ENCODE data around the gene TXNDC16. TPM values are rescaled to one million over a fixed set of nuclear protein-coding genes. Genes with fewer than 3 reads are reported as not detected.
A peak's percentile ranks its signal among the peaks of the same experiment; 100 is the strongest.

The TXNDC16 gene
- polyA plus RNA-seq, 1 donor (not counting 4 experiments of a cell fraction or from before 2014, with no cell fraction given) = 1.9 TPM

GRCh38 chr14:52457411-52457810 is 94.9 kb downstream of the TXNDC16 start:
- H3K9me3 ChIP-seq (ENCODE audit: control insufficient read depth, low read depth, low read length) = no peaks in the 10 kb centered on the region
- DNase-seq (ENCODE audit: low read depth, low spot score) (no peak), FAIRE-seq (no peak)
- H3K27me3 ChIP-seq (ENCODE audit: control insufficient read depth, extremely low read depth, insufficient read depth, low read length) = no peaks in the 10 kb centered on the region
- no peaks in the 10 kb centered on the region for H3K36me3 ChIP-seq (ENCODE audit: control insufficient read depth in 2 of 2, extremely low read depth in 1 of 2, insufficient read depth in 2 of 2, low read length in 2 of 2)
- dilution Hi-C loops (cut with MboI; ENCODE audit: extremely low pct_ligation_motif_present, low sequenced_read_pairs) = no loop called here
- no peak overlapping the region for H3K27ac ChIP-seq (ENCODE audit: control insufficient read depth, insufficient read depth, low read length)
- peaks cover 25% of the 10 kb centered on the region for H3K4me1 ChIP-seq (ENCODE audit: control insufficient read depth, extremely low read depth, insufficient read depth, low read length)
- H3K4me3 ChIP-seq (ENCODE audit: control insufficient read depth in 2 of 3, extremely low read depth in 1 of 3, insufficient read depth in 2 of 3, low read depth in 1 of 3, low read length in 3 of 3) = no peak overlapping the region
- H3K79me2 ChIP-seq (ENCODE audit: control insufficient read depth, insufficient read depth, low read length) = no peaks in the 10 kb centered on the region
- no peaks in the 10 kb centered on the region for H3K9me1 ChIP-seq (ENCODE audit: control insufficient read depth, extremely low read depth, insufficient read depth, low read length)
- no peak overlapping the region for H3K4me2 ChIP-seq (ENCODE audit: control insufficient read depth, extremely low read depth, insufficient read depth, low read depth, low read length)
- no peak overlapping the region for H3K9ac ChIP-seq (ENCODE audit: control insufficient read depth, extremely low read depth, insufficient read depth, low read length)
- H4K20me1 ChIP-seq (ENCODE audit: control insufficient read depth, extremely low read depth, insufficient read depth, low read length) = no peaks in the 10 kb centered on the region
- TF ChIP-seq, protein P1, sequence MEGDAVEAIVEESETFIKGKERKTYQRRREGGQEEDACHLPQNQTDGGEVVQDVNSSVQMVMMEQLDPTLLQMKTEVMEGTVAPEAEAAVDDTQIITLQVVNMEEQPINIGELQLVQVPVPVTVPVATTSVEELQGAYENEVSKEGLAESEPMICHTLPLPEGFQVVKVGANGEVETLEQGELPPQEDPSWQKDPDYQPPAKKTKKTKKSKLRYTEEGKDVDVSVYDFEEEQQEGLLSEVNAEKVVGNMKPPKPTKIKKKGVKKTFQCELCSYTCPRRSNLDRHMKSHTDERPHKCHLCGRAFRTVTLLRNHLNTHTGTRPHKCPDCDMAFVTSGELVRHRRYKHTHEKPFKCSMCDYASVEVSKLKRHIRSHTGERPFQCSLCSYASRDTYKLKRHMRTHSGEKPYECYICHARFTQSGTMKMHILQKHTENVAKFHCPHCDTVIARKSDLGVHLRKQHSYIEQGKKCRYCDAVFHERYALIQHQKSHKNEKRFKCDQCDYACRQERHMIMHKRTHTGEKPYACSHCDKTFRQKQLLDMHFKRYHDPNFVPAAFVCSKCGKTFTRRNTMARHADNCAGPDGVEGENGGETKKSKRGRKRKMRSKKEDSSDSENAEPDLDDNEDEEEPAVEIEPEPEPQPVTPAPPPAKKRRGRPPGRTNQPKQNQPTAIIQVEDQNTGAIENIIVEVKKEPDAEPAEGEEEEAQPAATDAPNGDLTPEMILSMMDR (optimal IDR thresholded peaks at IDR 0.05 in 1 of 3, IDR thresholded peaks at IDR 0.05 in 1 of 3, conservative IDR thresholded peaks at IDR 0.05 in 1 of 3; ENCODE audit: extremely low read depth in 1 of 3, insufficient read depth in 2 of 3, low read length in 3 of 3) = no peak
- no peak for TF ChIP-seq EZH2 (IDR thresholded peaks at IDR 0.05; ENCODE audit: low read length)
- H2AFZ ChIP-seq (ENCODE audit: control insufficient read depth, low read length) = no peak overlapping the region

DNA sequence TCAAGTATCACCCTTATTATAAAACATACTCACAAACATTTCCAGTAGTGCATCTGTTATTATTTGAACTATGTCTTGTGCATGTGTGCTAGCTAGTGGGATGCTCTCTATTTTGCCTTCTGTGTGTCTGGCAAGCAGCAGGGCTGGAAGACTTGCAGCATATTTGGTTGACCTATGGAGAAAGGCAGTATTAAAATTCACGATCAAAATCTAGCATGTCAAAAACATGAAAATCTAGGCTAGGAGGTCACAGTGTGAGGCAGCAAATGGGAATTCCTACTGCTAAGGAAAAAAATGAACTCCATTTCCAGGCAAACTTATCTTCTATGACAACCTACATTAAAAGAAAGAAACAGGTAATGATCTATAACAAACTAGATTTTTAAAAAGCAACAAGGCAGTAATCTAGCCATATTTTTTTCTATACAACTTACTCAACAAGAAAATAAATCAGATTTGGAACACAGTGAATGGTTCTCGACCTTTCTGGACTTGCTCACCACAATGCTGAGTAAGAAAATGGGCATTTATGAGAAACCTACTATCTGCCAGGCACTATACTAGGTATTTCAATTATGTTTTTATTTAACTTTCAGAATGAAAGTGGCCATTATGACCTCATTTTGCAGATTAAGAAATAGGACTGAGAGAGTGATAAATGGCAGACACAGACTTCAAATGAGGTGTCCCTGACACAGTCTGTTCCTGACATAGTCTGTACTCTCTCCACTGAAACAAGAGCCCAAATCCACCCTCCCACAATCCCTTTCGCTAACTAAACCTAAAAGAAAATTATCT is 96.8 kb downstream of the TXNDC16 start:
- TF ChIP-seq, protein P1 (optimal IDR thresholded peaks at IDR 0.05 in 1 of 3, IDR thresholded peaks at IDR 0.05 in 1 of 3, conservative IDR thresholded peaks at IDR 0.05 in 1 of 3; ENCODE audit: extremely low read depth in 1 of 3, insufficient read depth in 2 of 3, low read length in 3 of 3) = no peak
- TF ChIP-seq EZH2 (IDR thresholded peaks at IDR 0.05; ENCODE audit: low read length) = no peak

More for the DNA sequence above, 96.8 kb downstream of the TXNDC16 start:
- DNase-seq (ENCODE audit: low read depth, low spot score) (no peak), FAIRE-seq (no peak)
- H3K27me3 ChIP-seq (ENCODE audit: control insufficient read depth, extremely low read depth, insufficient read depth, low read length) = no peaks in the 10 kb centered on the region
- dilution Hi-C loops (cut with MboI; ENCODE audit: extremely low pct_ligation_motif_present, low sequenced_read_pairs) = no loop called here
- H3K4me3 ChIP-seq (ENCODE audit: control insufficient read depth in 2 of 3, extremely low read depth in 1 of 3, insufficient read depth in 2 of 3, low read depth in 1 of 3, low read length in 3 of 3) = no peak overlapping the region
- no peaks in the 10 kb centered on the region for H3K9me1 ChIP-seq (ENCODE audit: control insufficient read depth, extremely low read depth, insufficient read depth, low read length)
- H3K4me1 ChIP-seq (ENCODE audit: control insufficient read depth, extremely low read depth, insufficient read depth, low read length) = peaks cover 25% of the 10 kb centered on the region
- no peaks in the 10 kb centered on the region for H3K79me2 ChIP-seq (ENCODE audit: control insufficient read depth, insufficient read depth, low read length)
- H3K9ac ChIP-seq (ENCODE audit: control insufficient read depth, extremely low read depth, insufficient read depth, low read length) = no peak overlapping the region
- peak overlapping the region; percentile 5 for H3K4me2 ChIP-seq (ENCODE audit: control insufficient read depth, extremely low read depth, insufficient read depth, low read depth, low read length)
- H2AFZ ChIP-seq (ENCODE audit: control insufficient read depth, low read length) = no peak overlapping the region
- H3K27ac ChIP-seq (ENCODE audit: control insufficient read depth, insufficient read depth, low read length) = no peak overlapping the region
- H4K20me1 ChIP-seq (ENCODE audit: control insufficient read depth, extremely low read depth, insufficient read depth, low read length) = no peaks in the 10 kb centered on the region
- no peaks in the 10 kb centered on the region for H3K36me3 ChIP-seq (ENCODE audit: control insufficient read depth in 2 of 2, extremely low read depth in 1 of 2, insufficient read depth in 2 of 2, low read length in 2 of 2)
- H3K9me3 ChIP-seq (ENCODE audit: control insufficient read depth, low read depth, low read length) = no peaks in the 10 kb centered on the region

Measured in keratinocyte (primary cell).